GM18526 (cell line): ENCODE data around the gene ENTPD2.

Source experiments
- POLR2A ChIP-seq: IDR thresholded peaks from 3 replicates; pipeline ENCODE4 v1.6.1; 2011; ENCODE audit not compliant: insufficient read length; ENCODE audit errors: extremely low read depth

Gene ENTPD2

DNA sequence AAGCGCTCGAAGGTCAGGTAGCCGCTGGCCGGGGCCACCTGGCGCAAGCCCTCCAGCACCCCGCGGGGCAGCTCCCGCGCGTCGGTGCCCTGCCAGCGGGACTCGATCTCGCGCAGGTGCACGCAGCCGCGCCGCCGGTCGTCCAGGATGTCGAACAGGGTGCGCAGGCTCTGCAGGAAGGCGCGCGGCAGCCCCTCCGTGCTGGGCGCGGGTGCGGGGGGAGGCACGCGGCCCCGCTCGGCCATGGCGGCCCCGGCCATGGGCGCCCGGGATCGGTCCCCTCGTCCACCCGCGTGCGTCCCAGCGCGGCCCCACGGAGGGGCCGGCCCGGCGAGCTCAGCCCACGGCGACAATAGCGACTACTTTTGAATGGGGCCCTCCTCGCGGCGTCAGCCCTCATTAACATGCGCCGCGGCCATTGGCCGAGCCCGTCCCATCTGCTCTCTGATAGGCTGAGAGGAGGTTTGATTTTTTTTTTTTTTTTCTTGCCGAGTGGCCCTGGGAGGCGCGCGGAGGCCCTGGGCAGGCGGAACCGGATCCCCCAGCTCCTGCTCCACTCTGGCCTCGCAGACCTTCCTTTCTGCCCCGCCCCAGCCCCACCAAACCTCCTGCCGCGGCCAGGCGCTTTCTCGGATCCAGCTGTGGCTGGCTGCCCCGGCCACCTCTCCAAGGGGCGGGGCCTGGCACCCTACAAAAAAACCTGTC is 16.5 kb upstream of the ENTPD2 start, which contains the start of gene SAPCD2:
SAPCD2 (minus strand) TSS at position 357 of the 705 bp plus-strand sequence; CDS start at position 260, 97 bp downstream.
- peak; percentile 70 for TF ChIP-seq POLR2A

DNA sequence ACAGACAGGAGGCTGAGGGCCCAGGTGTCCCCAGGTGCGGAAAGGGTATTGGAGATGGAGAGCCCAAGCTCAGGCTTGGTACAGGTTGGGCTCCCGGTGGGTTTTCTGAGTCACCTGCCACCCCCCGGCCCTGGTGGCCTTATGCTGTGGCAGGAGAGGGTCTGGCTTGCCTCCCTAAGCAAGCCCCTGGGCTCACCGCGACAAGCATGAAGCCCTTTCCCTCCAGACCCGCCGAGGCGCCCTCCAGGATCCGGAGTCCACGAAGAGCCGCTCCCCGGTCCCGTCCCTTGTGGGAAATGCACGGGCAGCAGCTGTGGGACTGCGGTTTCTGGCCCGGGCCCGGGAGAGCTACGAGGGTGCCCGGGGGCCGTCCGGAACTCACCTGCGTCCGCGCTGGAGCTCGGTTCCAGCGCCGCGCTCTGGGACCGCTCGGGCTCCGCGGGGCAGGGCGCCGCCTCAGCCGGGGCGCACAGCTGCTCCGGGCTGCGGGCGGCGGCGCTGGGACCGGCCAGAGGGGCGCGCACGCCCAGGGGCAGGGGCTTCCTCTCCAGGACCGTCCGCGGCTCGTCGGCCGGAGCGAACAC is 15.7 kb upstream of the ENTPD2 start:
- no peak for TF ChIP-seq POLR2A

DNA sequence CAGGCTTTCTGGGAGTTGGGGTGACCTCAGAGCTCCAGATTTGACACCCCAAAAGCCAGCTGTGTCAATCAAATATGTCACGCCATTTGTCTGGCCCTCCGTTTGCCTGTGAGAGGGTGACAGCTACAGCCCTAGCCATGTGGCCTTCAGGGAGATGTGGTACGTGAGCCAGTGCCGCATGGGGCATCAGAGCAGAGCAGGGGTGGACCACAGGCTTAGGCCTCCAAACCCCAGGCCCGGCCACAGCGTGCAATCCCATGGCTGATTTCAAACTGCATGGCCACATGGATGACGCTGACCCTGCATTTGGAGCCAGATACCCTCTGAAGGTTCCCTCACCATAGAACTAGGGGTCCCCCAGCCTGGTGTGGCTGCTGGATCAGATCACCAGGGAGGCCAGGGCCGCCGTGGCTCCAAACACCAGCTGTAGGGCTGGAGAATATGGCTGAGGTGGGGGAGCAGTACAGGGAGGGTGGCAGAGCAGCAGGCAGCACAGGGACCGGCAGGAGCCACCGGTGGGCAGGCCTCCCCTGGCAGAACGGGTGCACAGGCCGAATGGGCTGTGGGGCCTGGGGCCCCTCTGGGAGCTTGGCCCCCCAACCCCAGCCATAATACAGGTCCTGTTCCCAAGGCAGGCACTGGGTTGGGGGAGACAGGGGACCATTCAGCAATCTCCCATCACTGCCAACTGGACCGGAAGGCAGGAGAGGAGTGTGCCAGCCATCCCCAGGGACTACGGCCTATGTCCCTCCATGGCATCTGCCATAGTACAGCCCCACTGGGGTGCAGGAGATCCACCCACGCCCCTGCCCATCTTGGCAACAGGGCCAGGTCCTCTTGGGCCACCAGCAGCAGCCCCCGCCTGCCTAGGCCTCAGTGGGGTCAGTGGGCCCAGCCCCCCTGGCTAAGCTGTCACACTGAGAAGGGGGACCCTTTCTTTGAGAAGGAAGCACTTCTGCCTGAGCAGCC is 15.0 kb upstream of the ENTPD2 start:
- TF ChIP-seq POLR2A, result no peak

DNA sequence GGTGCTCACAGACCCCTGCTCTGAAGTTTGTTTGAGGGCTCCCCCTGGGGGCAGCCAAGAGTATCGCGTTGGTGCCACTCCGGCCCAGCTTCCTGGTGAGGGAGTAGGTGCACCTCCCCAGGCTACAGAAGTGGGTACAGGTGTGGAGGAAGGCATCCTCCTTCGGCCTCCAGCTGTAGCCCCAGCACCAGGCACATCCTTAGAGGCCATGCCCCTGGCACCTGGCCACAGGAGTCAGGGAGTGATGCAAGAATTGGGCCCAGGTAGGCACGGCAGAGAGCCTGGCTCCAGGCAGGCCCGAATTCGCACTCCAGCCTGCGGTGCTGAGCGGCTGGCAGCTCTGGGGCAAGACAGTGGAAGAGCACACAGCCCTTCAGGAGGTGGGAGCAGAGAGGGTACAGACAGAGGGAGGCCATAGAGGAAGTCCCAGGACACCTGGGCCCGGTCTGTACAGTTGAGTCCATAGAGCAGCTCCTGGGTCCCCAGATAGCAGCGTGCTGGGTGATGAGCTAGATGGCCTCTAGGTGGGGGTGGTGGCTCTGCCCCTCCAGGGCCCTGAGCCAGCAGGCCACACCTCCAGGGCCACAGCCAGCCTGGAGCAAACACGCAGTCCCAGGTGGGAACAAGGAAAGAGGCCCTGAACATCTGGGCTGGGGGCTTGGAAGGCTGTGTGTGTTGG is 14.1 kb upstream of the ENTPD2 start:
- TF ChIP-seq POLR2A, result no peak

DNA sequence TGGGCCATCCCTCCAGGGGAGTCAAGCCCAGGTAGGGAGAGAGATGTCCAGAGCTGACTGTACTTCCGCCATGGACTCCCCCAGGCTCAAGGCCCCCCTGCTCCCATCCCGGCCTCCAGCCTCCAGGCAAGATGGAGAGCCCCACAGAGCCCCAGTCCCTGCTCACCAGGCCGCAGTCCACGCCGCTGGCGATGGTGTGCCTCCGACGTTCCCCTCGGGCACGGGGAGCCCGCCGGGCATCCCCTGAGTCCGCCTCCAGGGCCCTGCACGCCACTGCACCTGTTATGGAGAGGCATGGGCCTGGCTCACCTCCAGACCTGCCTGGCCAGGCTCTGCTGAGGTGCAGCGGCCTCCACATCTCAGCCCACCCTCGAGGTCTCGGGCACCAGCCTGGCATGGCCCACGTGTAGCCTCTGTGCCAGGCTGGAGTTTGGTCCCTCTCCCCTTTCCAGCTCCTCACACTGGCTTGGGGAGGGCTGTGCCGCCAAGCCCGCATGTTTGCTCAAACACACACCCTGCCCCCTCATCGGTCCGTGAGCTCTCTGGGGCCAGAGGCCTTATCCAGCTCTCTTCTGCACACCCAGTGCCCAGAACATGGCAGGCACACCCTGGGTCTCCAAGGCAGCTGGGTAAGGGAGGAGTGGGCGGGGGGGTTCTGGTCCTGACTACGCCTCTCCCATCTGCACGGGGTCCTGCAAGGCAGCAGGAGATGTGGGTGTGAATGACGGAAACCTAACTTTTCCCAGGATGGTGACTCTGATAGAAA is 12.4 kb upstream of the ENTPD2 start:
- TF ChIP-seq POLR2A, result no peak

DNA sequence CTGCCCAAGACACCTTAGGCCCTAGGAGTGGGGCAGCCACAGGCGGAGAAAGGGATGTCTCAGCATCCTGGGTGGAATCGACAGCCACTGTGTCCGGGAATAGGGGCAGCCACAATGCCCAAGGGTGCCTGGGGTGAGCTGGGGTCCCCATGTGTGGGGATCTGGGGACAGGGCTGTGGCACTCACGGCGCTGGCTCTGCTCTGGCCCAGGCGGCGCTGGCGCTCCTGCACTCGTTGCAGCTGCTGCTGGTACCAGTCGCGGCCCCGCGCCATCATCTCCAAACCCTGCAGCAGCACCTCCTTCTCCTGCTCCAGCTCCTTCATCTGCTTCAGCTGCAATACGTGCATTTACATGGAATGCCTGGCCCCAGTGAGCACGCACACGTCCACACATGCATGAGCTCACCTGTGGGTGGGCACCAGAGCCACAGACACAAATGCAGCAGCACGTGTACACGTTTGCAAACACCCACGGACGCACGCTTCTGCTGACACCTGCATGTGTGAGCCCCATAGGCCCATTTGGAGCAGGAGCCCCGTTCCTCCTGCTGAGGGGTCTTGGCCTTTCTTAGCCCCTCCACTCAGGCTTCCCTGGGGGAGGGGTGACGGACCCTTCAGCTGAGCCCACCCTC is 11.6 kb upstream of the ENTPD2 start:
- TF ChIP-seq POLR2A, result no peak

DNA sequence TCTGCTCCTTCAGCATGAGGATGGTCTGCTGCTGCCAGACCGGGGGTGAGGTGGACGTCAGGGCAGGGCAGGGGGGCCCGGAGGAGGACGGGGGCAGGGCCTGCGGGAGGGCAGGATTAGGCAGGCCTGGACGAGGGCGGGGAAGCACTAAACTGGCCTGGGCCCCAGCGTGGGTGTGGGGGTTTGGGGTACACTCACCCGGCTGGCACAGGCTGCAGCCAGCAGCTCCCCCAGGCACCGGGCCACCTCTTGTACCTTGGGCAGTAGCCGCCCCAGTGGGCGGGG is 11.0 kb upstream of the ENTPD2 start:
- no peak for TF ChIP-seq POLR2A

DNA sequence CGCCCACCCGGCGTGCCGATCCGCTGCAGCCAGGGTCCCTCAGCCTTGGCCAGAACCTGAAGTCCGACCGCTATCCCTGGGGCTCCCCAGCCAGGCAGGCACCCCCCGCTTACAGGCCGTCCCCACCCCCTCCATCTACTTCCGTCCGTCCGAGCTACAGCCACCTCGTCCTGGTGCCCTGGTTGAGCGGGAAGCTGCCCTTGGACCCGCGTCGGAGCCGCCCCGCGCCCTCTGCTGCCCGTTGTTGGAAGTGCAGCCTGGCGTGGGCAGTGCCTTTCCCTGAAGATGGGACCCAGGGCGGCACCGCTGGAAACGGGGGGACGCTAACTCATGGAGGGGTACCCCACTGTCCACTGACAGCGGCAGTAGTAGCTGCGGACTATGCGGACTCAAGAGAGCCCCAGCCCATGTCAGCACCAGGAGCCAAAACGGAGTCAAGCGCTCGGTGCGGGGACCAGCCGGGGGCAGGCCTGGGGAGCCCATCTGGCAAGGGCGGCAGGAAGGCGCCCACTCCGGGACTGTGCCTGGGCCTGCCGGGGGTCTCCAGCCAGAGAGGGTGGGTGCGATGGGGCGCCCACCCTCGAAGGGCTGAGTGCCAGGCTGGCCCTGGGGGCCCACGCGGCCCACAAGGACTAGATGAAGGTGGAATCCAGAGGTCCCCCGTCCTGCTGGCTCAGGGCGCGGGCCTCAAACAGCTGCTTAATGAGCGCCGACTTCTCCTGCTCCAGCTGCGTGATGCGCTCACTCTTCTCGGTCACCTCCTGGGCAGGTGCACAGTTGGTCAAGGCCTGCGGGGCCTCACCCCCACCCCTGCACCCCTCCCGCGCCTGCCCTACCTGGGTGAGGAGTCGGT is 10.4 kb upstream of the ENTPD2 start:
- no peak for TF ChIP-seq POLR2A

DNA sequence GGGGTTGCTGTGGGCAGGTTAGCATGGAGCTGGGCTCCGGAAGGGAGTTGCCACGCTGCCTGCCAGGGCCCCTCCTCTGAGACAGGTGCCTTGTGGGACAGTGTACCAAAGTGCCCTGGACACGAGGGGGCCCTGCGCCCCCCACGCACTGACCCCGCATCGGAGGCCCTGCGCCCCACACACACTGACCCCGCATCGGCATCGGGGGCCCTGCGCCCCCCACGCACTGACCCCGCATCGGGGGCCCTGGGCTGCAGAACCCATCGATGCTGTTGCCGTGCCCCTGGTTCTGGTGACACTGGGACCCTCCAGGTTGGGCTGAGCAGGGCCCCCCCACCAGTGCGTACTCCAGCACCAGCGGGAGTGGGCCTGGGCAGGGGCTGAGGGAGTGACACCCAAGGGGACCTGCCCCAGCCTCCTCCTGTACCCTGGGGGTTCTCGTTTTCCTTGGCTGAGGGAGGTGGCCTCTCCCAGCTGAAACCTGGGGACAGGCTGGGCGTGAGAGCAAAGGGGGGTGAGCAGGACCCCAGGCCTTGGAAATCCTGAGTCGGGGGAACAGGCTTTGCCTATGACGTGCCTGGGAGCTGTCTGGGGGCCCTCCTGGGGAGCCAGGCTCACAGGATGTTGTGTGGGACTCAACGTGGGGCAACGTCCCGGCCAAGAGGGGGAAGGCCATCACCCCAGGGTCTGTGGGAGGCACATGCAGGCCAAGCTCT is 9.6 kb upstream of the ENTPD2 start:
- TF ChIP-seq POLR2A, result no peak

DNA sequence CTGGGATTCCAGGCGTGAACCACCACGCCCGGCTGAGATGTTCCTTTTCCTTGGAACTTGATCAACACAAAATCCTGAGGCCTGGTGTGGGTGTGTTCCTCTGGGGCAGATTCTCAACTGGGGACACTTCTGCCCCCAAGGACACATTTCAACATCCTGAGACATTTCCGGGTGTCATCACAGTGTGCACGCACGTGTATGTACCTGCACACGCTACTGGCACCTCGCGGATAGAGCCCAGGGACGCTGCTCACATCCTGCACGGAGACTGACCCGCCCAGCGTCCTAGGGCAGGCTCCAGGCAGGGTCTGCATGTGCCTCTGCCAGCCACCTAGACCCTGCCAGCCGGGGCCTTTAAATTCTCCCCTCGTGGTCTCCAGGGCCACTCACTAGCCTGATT is 8.5 kb upstream of the ENTPD2 start:
- no peak for TF ChIP-seq POLR2A

DNA sequence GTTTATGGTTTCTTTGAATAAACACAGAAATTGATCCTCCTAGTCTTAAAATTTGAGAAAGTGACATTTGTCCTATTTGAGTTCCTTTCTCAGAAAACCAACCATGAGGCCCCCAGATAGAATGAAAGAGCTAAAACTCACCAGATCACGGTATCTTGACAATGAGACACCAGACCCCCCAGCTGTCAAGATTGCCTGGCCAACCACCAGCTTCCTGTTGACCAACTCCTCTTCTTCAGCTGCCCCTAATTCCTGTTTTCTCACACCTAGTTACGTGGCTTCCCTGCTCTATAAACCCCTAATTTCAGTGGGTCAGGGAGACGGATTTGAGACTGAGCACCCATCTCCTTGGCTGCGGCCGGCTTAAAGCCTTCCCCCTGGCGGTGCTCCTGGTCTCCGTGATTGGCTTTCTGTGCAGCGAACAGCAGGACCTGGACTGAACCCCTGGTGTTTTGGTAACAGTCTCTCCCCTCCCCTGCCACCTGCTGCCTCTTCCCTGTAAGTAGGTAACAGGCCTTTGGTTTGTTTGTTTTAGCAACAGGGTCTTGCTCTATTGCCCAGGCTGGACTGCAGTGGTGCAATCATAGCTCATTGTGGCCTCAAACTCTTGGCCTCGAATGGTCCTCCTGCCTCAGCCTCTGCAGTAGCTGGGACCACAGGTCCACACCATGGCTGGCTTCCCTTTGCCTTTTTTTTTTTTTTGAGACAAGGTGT is 4.8 kb upstream of the ENTPD2 start:
- TF ChIP-seq POLR2A, result no peak

DNA sequence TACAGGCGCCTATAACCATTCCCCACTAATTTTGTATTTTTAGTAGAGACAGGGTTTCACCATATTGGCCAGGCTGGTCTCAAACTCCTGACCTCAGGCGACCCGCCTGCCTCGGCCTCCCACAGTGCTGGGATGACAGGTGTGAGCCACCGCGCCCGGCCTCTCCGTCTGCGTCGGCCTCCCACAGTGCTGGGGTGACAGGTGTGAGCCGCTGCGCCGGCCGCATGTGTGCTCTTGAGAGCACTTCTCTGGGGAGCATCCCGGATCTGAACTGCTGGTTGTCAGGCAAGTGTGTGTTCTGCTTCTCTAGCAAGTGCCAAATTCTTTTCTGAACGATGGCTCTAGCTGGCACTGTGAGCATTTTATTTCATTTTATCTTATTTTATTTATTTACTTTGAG is 3.7 kb upstream of the ENTPD2 start:
- TF ChIP-seq POLR2A, result no peak
